Measurements from ENCODE around the gene MGAT3.

DNA sequence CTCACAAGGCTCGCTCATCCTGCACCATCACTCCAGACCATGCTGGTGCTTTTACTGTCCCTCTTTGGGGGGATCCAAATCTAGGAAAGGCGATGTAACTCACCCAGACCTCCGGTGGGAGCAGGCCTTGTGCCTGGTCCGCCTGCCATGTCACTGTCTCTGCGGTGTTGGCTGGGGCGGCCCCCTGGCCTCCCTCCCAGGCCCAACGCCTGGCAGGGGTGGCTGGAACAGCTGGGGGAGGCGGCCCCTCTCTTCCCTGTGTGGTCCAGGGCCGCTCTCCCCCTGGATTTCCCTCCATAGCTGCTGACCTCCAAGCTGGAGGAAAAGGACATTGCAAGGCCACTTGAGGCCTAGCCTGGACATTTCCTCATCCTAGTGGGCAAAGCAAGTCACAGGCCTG lies 11.1 kb upstream of the MGAT3 start:
- TF ChIP-seq, protein P1, sequence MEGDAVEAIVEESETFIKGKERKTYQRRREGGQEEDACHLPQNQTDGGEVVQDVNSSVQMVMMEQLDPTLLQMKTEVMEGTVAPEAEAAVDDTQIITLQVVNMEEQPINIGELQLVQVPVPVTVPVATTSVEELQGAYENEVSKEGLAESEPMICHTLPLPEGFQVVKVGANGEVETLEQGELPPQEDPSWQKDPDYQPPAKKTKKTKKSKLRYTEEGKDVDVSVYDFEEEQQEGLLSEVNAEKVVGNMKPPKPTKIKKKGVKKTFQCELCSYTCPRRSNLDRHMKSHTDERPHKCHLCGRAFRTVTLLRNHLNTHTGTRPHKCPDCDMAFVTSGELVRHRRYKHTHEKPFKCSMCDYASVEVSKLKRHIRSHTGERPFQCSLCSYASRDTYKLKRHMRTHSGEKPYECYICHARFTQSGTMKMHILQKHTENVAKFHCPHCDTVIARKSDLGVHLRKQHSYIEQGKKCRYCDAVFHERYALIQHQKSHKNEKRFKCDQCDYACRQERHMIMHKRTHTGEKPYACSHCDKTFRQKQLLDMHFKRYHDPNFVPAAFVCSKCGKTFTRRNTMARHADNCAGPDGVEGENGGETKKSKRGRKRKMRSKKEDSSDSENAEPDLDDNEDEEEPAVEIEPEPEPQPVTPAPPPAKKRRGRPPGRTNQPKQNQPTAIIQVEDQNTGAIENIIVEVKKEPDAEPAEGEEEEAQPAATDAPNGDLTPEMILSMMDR (IDR thresholded peaks at IDR 0.05), result no peak
- no peak for TF ChIP-seq EP300 (IDR thresholded peaks at IDR 0.05)

All from upper lobe of left lung (tissue), 4 donors.